Left renal cortex interstitium (tissue), 4 donors: ENCODE results near the gene AK2. TPM values are rescaled to one million over a fixed set of nuclear protein-coding genes. Genes with fewer than 3 reads are reported as not detected.

ENCODE experiments used
- polyA plus RNA-seq, 4 donors: library from polyadenylated mRNA; unstranded; fragments of 120-200 nt; gene quantifications; one replicate each; pipeline ENCODE4 v1.2.1, GENCODE V29; 2013; ENCODE audit not compliant: insufficient read length in 4 of 4

The AK2 gene
- polyA plus RNA-seq, 4 donors: 183 to 246 (median 218) TPM

Other genes with a start within 250 kb of the AK2 start
- gene YARS1, start 219.5 kb downstream of the AK2 start, polyA plus RNA-seq: 10 to 100 TPM; 52.0 to 72.6 (median 59.5) TPM
- 10 to 100 TPM; 25.7 to 45.9 (median 36.5) TPM for gene S100PBP, start 219.2 kb downstream of the AK2 start, polyA plus RNA-seq
- gene FNDC5, start 166.0 kb downstream of the AK2 start, polyA plus RNA-seq: 10 to 100 TPM; 40.6 to 69.7 (median 52.6) TPM
- under 1 TPM; 0.48 to 0.95 (median 0.58) TPM for gene HPCA, start 150.4 kb downstream of the AK2 start, polyA plus RNA-seq
- 10 to 100 TPM in 2 of 4 donors, 1 to 10 TPM in 2; 5.5 to 13.1 (median 10.4) TPM for gene TMEM54, start 135.5 kb downstream of the AK2 start, polyA plus RNA-seq
- 10 to 100 TPM; 16.6 to 19.0 (median 17.9) TPM for gene RNF19B, start 72.1 kb downstream of the AK2 start, polyA plus RNA-seq
- 1 to 10 TPM; 6.6 to 8.9 (median 8.4) TPM for gene AZIN2, start 44.3 kb upstream of the AK2 start, polyA plus RNA-seq
- 10 to 100 TPM in 1 of 4 donors, 1 to 10 TPM in 3; 6.9 to 10.8 (median 8.2) TPM for gene TRIM62, start 145.2 kb upstream of the AK2 start, polyA plus RNA-seq
- gene ZNF362, start 219.6 kb upstream of the AK2 start, polyA plus RNA-seq: 10 to 100 TPM; 55.5 to 80.2 (median 66.3) TPM